Ishikawa (cell line): Measurements from ENCODE around the gene SLC38A9.

Source experiments
- CEBPB ChIP-seq: IDR thresholded peaks from 2 replicates; pipeline ENCODE4 v1.6.1; 2012
- CREB1 ChIP-seq: IDR thresholded peaks from 2 replicates; pipeline ENCODE4 v1.6.1; 2012; ENCODE audit warnings: low read depth

- TF ChIP-seq CEBPB (no peak), CREB1 (no peak)
Observed at GRCh38 chr5:55715519-55716078, 3.5 kb upstream of the SLC38A9 start.
